NK-92 treated with Interleukin-12 subunit alpha and Interleukin-12 subunit beta, amount 100 ng/mL, for 24 hours (cell line): ENCODE data around the gene NPAS1.

ENCODE experiments used
- DNase-seq: peaks from one replicate; lab custom pipeline; 2025; lab: John Stamatoyannopoulos, UW

The NPAS1 gene

GRCh38 chr19:47082493-47082892, 62.9 kb downstream of the NPAS1 start:
- DNase-seq = no peak

DNA sequence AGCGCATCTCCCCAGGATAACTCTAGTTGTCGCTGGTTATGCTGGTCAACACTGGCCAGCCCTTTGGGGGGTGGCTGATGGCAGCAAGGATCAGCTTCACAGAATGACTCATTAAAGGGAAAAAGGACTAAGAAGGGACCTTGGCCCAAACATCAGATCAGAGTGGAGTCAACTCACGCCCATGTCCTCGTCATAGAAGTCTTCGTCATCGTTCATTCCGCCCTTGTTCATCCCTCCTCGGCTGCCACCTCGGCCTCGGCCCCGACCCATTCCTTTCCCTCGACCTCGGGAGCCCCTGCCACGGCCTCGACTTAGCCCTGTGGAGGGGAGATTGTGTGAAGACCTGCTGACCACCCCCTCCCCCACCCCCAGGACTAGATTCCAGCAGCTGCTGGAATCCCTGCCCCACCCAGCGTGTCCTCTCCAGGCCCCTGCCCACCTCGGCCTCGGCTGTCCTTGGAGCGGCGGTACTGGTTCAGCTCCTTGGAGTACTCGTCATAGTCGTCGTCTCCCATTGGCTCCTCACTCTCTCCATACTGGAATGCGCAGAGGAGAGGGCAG, 65.3 kb downstream of the NPAS1 start:
- no peak for DNase-seq

GRCh38 chr19:47086280-47086679, 66.6 kb downstream of the NPAS1 start:
- no peak for DNase-seq

- DNase-seq = no peak
Measured at GRCh38 chr19:47089767-47090350, 70.2 kb downstream of the NPAS1 start.

DNA sequence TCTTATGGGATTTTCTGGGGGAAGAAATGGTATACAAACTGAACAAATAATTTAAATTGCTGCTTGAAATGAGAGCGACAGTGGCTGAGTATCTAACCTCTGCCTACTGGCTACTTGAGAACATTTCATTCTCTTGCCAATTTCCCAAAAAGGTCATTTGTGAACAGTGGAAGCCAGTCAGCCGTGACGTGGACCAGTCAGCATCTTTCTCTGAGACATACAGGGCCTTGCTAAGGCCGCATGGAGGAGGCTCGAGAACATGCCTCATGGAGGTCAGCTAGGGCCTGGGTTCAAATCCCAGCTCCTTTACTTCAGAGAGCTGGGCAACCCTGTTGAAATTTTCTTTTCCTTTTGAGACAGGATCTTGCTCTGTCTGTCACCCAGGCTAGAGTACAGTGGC, 73.6 kb downstream of the NPAS1 start:
- DNase-seq = peak; percentile 46

GRCh38 chr19:47093841-47094240, 74.2 kb downstream of the NPAS1 start:
- peak; percentile 23 for DNase-seq

- DNase-seq = peak; percentile 59
Measured at GRCh38 chr19:47094557-47095475, 75.2 kb downstream of the NPAS1 start.
